Measurements from ENCODE around the gene DLG5.

DNA sequence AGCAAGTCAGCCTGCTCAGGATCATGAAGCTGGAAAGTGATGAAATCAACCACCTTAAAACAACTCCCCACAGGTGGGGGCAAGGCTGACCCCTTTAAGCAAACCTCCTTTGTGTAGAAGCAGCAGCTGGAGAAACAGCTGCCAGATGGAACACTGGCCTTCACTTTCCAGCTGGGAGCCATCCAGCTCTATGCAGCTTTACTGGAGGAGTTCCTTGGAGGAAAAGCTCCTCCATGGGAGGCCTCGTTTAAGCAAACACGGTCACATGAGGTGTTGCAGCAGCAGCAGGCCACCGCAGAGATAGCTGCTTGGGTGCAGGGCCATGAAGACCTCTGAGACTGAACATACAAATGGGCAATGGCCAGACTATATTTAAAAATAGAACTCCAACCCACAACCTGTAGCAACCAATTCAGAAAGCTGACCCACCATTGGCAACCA lies 13.0 kb upstream of the DLG5 start:
- TF ChIP-seq, protein P1, sequence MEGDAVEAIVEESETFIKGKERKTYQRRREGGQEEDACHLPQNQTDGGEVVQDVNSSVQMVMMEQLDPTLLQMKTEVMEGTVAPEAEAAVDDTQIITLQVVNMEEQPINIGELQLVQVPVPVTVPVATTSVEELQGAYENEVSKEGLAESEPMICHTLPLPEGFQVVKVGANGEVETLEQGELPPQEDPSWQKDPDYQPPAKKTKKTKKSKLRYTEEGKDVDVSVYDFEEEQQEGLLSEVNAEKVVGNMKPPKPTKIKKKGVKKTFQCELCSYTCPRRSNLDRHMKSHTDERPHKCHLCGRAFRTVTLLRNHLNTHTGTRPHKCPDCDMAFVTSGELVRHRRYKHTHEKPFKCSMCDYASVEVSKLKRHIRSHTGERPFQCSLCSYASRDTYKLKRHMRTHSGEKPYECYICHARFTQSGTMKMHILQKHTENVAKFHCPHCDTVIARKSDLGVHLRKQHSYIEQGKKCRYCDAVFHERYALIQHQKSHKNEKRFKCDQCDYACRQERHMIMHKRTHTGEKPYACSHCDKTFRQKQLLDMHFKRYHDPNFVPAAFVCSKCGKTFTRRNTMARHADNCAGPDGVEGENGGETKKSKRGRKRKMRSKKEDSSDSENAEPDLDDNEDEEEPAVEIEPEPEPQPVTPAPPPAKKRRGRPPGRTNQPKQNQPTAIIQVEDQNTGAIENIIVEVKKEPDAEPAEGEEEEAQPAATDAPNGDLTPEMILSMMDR (IDR thresholded peaks at IDR 0.05), result no peak
- TF ChIP-seq POLR2A (IDR thresholded peaks at IDR 0.05), result no peak
